Endothelial cell (in vitro differentiated cells): ENCODE measurements around the gene MTMR3. TPM values are rescaled to one million over a fixed set of nuclear protein-coding genes. Genes with fewer than 3 reads are reported as not detected.
"Not testable (repeated sequence)": the region's sequence is repeated elsewhere in the genome, so short reads cannot be mapped to it uniquely, and the experiment has no call there.

Source experiments
- DNase-seq: peaks from one replicate; pipeline ENCODE4 v3.0.0; 2021; ENCODE audit warnings: low spot score
- H3K27ac Mint-ChIP-seq: one replicate; pipeline ENCODE4 v1.8.0; 2021; ENCODE audit warnings: mixed read lengths, inconsistent platforms; ENCODE audit not compliant: unreplicated experiment
- H3K27me3 Mint-ChIP-seq: one replicate; pipeline ENCODE4 v1.8.0; 2021; ENCODE audit warnings: mild to moderate bottlenecking, moderate library complexity, mixed read lengths, inconsistent platforms; ENCODE audit not compliant: unreplicated experiment
- H3K36me3 Mint-ChIP-seq: one replicate; pipeline ENCODE4 v1.8.0; 2021; ENCODE audit warnings: mild to moderate bottlenecking, low read depth, mixed read lengths, inconsistent platforms; ENCODE audit not compliant: unreplicated experiment
- H3K4me1 Mint-ChIP-seq: one replicate; pipeline ENCODE4 v1.8.0; 2021; ENCODE audit warnings: mild to moderate bottlenecking, mixed read lengths, inconsistent platforms; ENCODE audit not compliant: unreplicated experiment
- H3K4me3 Mint-ChIP-seq: one replicate; pipeline ENCODE4 v1.8.0; 2021; ENCODE audit warnings: mild to moderate bottlenecking, mixed read lengths, inconsistent platforms; ENCODE audit not compliant: unreplicated experiment
- H3K9me3 Mint-ChIP-seq: one replicate; pipeline ENCODE4 v1.8.0; 2021; ENCODE audit warnings: mixed read lengths, inconsistent platforms; ENCODE audit not compliant: unreplicated experiment
- CTCF ChIP-seq: fragments of 200-600 bp; sonication (generic); IDR thresholded peaks from one replicate; pipeline ENCODE4 v1.5.0; 2021; ENCODE audit warnings: antibody characterized with exemption; ENCODE audit not compliant: unreplicated experiment
- total RNA-seq: library from RNA; stranded (reverse); fragmentation: NEBNext Ultra II Directional; extraction: Animal tissue kit (Norgen Biotek cat#: 25700); gene quantifications from one replicate; pipeline ENCODE4 v1.2.1, GENCODE V29; 2021; ENCODE audit not compliant: unreplicated experiment

MTMR3 gene
- total RNA-seq, 1 donor from 2014 or later: 39.1 TPM

- DNase-seq: no peak
- H3K36me3 Mint-ChIP-seq: peaks cover 4% of the 10 kb centered on the region
- no peak for TF ChIP-seq CTCF
- H3K4me3 Mint-ChIP-seq: no peak overlapping the region
- H3K9me3 Mint-ChIP-seq: peaks cover under 1% of the 10 kb centered on the region
- H3K4me1 Mint-ChIP-seq: no peaks in the 10 kb centered on the region
- H3K27me3 Mint-ChIP-seq: no peaks in the 10 kb centered on the region
- no peak overlapping the region for H3K27ac Mint-ChIP-seq
Observed at GRCh38 chr22:30054067-30054763, 171.2 kb downstream of the MTMR3 start.

- Mint-ChIP-seq H3K4me1 (no peaks in the 10 kb centered on the region), H3K27me3 (no peaks in the 10 kb centered on the region), H3K9me3 (peaks cover 4% of the 10 kb centered on the region), H3K4me3 (no peak overlapping the region), H3K36me3 (peaks cover 7% of the 10 kb centered on the region), H3K27ac (no peak overlapping the region)
- no peak for DNase-seq
- no peak for TF ChIP-seq CTCF
Observed at GRCh38 chr22:30054764-30055069, 171.7 kb downstream of the MTMR3 start.

GRCh38 chr22:30056015-30056414, 173.0 kb downstream of the MTMR3 start:
- peaks cover 4% of the 10 kb centered on the region for H3K9me3 Mint-ChIP-seq
- H3K27me3 Mint-ChIP-seq: no peaks in the 10 kb centered on the region
- DNase-seq: no peak
- no peak for TF ChIP-seq CTCF
- H3K36me3 Mint-ChIP-seq: peaks cover 7% of the 10 kb centered on the region
- no peaks in the 10 kb centered on the region for H3K4me1 Mint-ChIP-seq
- H3K4me3 Mint-ChIP-seq: no peak overlapping the region
- H3K27ac Mint-ChIP-seq: no peak overlapping the region

GRCh38 chr22:30057375-30057774, 174.4 kb downstream of the MTMR3 start:
- DNase-seq: no peak
- no peak overlapping the region for H3K27ac Mint-ChIP-seq
- H3K4me3 Mint-ChIP-seq: no peak overlapping the region
- peaks cover 7% of the 10 kb centered on the region for H3K36me3 Mint-ChIP-seq
- TF ChIP-seq CTCF: no peak
- peaks cover 4% of the 10 kb centered on the region for H3K9me3 Mint-ChIP-seq
- H3K27me3 Mint-ChIP-seq: no peaks in the 10 kb centered on the region
- no peaks in the 10 kb centered on the region for H3K4me1 Mint-ChIP-seq

GRCh38 chr22:30059346-30060020, 176.5 kb downstream of the MTMR3 start:
- H3K27ac Mint-ChIP-seq, H3K4me3 Mint-ChIP-seq, H3K27me3 Mint-ChIP-seq, DNase-seq, H3K36me3 Mint-ChIP-seq, H3K4me1 Mint-ChIP-seq, H3K9me3 Mint-ChIP-seq: not testable (repeated sequence)

GRCh38 chr22:30061094-30061493, 178.1 kb downstream of the MTMR3 start:
- not testable (repeated sequence) for H3K36me3 Mint-ChIP-seq, H3K9me3 Mint-ChIP-seq, H3K27me3 Mint-ChIP-seq, H3K27ac Mint-ChIP-seq, H3K4me3 Mint-ChIP-seq, DNase-seq, H3K4me1 Mint-ChIP-seq
